ENCODE measurements around the gene PLA2R1.

Gene PLA2R1

GRCh38 chr2:160062292-160063005, at the start of gene PLA2R1:
Gene PLA2R1 (minus strand): TSS chr2:160062615. CDS start chr2:160062403, 212 bp downstream.
- peak; percentile 59 for DNase-seq (ENCODE audit: low spot score)

- DNase-seq (ENCODE audit: low spot score): no peak
These were observed 48.3 kb upstream of the PLA2R1 start for GRCh38 chr2:160110674-160111239.

GRCh38 chr2:160109939-160110673, 47.7 kb upstream of the PLA2R1 start:
- peak; percentile 77 for DNase-seq (ENCODE audit: low spot score)

GRCh38 chr2:160109243-160109642, 46.8 kb upstream of the PLA2R1 start:
- DNase-seq (ENCODE audit: low spot score): no peak

- DNase-seq (ENCODE audit: low spot score): no peak
These were observed 46.2 kb upstream of the PLA2R1 start for GRCh38 chr2:160108646-160109045.

- no peak for DNase-seq (ENCODE audit: low spot score)
These were observed 43.0 kb upstream of the PLA2R1 start for GRCh38 chr2:160105366-160105765.

GRCh38 chr2:160104115-160104514, 41.7 kb upstream of the PLA2R1 start:
- no peak for DNase-seq (ENCODE audit: low spot score)

- no peak for DNase-seq (ENCODE audit: low spot score)
These were observed 34.9 kb upstream of the PLA2R1 start for GRCh38 chr2:160097326-160097725.

DNA sequence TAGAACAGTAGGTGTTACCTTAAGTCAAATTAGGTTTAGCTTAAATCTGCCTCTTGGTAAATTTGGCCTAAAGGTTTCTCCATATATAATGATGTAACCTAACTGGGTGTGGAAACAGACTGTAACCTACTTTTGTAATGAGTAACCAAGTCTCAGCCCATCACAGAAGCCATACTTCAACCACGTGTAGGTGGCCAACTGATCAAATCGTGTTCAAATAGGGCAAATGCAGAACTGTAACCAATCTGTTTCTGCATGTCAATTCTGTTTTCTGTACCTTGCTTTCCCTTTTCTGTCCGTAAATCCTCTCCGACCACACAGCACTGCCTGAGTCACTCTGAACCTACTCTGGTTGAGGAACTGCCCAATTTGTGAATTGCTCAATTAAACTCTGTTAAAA, 34.0 kb upstream of the PLA2R1 start:
- DNase-seq (ENCODE audit: low spot score): no peak

DNA sequence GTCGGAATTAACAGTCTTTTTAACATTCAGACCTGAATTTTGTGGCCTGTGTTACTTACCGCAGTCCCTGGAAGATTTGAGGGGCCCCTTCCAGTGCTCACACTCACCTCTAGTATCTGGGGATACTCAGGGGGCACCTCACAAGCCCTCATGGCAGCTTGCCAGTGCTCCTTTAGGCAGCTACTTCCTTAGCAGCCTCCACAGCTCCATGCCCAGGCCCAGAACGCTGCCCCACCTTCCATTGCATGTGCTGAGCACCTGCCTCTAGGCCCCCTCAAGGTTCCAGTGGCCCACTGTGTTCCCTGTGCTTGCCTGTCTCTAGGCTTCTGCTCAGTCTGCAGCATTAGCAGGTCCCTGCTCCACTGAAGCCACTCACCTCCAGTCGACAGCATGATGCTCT, 30.0 kb upstream of the PLA2R1 start:
- no peak for DNase-seq (ENCODE audit: low spot score)

GRCh38 chr2:160091381-160091780, 29.0 kb upstream of the PLA2R1 start:
- peak; percentile 64 for DNase-seq (ENCODE audit: low spot score)

DNA sequence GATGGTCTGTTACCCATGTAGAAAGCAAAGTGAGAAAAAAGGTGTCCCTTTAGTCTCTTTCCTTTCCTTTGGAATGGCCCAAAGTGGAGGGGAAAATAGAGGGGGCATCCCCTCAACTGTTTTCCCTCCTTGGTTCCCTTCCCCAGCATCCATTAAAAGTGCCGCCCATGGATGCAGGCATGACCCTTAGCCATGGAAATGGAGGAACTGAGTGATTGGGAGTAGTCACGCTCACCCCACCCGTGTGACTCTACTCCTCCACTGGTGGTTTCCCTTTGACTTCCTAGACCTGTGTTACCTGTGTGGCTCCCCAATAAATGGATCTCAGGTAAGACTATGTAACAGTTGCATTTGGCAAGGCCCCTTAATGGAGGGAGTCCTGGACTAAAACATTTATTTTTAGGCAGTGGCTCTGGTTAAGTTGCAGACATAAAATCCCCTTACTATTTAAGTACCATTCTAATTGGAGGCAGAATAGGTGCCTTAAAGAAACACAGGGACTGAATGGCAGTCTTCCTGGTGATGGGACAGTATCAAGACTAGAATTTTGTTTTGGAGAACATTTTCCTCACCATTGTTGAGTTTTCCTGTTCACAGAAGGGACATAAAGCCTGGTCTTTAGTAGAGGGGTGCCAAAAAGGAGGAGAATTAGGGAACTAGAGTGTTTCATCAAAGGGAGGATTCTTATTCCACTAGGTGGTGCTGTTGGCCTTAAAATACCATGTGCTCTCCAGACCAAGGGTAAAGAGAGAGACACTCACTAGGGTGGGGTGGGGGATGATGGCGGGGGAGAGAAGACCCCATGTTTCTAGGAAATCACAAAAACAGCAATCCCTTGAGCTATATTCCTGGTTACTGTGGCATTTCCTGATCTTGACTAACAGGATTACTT, 25.7 kb upstream of the PLA2R1 start:
- DNase-seq (ENCODE audit: low spot score): peak; percentile 26

- no peak for DNase-seq (ENCODE audit: low spot score)
These were observed 23.2 kb upstream of the PLA2R1 start for GRCh38 chr2:160085662-160086061.

GRCh38 chr2:160077912-160078810, 15.7 kb upstream of the PLA2R1 start:
- no peak for DNase-seq (ENCODE audit: low spot score)

- DNase-seq (ENCODE audit: low spot score): no peak
These were observed 14.5 kb upstream of the PLA2R1 start for GRCh38 chr2:160076914-160077313.

GRCh38 chr2:160076241-160076640, 13.8 kb upstream of the PLA2R1 start:
- peak; percentile 24 for DNase-seq (ENCODE audit: low spot score)

DNA sequence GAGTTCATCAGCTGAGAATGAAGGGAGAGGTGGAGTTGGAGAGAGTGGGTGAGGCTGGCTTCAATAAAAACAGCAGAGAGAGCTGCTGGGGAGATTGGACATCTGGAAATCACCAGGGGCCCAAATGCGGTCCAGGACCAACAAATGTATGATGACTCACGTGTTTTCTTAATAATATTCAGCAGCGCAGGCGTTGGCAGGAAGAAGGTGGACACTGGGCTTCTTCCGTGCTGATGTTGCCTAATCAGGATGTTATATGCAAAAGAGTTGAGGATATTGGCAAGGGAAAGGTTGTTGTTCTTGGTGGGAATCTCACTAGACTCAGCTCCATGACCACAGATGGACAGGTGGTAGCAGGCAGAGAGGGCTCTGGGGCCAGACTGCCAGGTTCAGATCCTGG, 12.8 kb upstream of the PLA2R1 start:
- DNase-seq (ENCODE audit: low spot score): no peak

- DNase-seq (ENCODE audit: low spot score): no peak
These were observed 11.0 kb upstream of the PLA2R1 start for GRCh38 chr2:160073284-160073888.

DNA sequence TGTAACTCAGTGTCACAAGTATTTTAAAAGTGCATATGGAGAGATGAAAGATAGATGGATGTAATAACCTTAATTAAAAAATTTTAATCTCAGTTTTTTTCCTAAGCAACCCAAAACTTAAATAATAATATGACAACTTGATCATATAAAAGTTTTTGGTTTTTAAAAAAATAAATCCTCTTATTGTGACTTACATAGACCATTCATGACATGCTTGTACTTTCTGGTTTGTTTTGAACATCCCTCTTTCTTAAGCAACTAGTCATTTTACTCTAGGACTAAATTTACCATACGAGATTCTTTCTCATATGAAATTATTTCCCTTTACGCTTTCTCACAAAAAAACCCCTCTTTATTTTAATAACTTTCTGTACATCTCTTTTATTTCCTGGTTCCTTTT, 6.5 kb upstream of the PLA2R1 start:
- no peak for DNase-seq (ENCODE audit: low spot score)

GRCh38 chr2:160064916-160065315, 2.5 kb upstream of the PLA2R1 start:
- peak; percentile 29 for DNase-seq (ENCODE audit: low spot score)
